ENCODE results near the gene FBXO34.
A peak's percentile ranks its signal among the peaks of the same experiment; 100 is the strongest.

Gene FBXO34

DNA sequence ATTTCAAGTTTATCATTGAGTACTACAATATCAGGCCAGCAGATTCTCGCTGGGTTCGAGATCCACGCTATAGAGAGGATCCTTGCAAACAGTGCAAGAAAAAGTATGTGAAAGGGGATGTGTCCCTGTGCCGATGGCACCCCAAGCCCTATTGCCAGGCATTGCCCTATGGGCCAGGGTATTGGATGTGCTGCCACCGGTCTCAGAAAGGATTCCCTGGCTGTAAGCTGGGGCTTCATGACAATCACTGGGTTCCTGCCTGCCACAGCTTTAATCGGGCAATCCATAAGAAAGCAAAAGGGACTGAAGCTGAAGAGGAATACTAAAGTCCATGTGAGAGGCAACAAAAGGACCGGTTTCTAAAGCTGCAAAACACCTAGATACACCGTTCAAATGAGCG is 81.0 kb downstream of the FBXO34 start:
- TF ChIP-seq GATA1 (IDR thresholded peaks at IDR 0.05; ENCODE audit: low read depth, low read length), result no peak
- TF ChIP-seq POLR2A (IDR thresholded peaks at IDR 0.05; ENCODE audit: low read length), result no peak
- DNase-seq, result no peak

GRCh38 chr14:55353686-55354467 is 82.7 kb downstream of the FBXO34 start:
- TF ChIP-seq POLR2A (IDR thresholded peaks at IDR 0.05; ENCODE audit: low read length) (no peak), GATA1 (IDR thresholded peaks at IDR 0.05; ENCODE audit: low read depth, low read length) (no peak)
- DNase-seq, result no peak

DNA sequence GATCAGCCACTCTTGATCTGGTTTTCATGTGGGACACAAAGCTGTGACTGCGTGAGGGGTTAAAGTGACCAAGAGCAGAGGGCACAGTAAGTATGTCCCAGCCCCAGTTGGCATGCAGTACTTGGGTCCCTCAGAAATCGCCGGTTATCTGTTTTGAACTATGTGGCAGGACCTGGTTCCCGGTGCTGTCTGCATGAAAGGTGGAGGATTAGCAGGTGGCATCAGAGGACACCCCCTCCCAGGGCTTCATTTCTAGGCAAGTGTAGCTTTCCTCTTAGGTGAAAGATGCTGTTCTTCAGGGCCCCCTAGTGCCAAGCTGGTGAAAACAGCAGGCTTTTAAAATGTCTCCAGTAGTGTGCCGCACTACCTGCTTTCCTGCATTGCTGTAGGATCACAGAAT is 83.3 kb downstream of the FBXO34 start:
- peak; percentile 66 to 74 for DNase-seq
- no peak for TF ChIP-seq GATA1 (IDR thresholded peaks at IDR 0.05; ENCODE audit: low read depth, low read length)
- no peak for TF ChIP-seq POLR2A (IDR thresholded peaks at IDR 0.05; ENCODE audit: low read length)

DNA sequence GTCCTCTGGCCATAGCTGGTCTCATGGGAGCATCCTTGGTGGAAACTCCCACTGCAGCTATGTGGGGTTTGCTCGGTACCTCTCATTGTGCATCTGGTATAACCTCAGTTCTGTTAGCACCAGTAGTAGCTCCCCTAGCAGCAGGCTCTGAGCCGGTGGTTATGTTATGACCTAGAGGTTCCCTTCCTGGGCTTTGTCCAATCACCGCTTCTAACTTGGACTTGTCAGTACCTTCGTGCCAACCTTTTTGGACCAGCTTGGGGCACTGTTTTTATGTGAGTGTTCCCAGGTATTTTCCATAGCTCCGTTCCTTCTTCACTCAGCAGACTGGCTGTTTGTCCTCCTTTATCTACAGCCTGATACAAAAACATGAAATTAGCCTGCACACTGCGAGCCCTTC is 84.7 kb downstream of the FBXO34 start:
- no peak for TF ChIP-seq POLR2A (IDR thresholded peaks at IDR 0.05; ENCODE audit: low read length)
- TF ChIP-seq GATA1 (IDR thresholded peaks at IDR 0.05; ENCODE audit: low read depth, low read length), result no peak
- DNase-seq, result no peak

GRCh38 chr14:55356913-55357312 is 85.7 kb downstream of the FBXO34 start:
- TF ChIP-seq GATA1 (IDR thresholded peaks at IDR 0.05; ENCODE audit: low read depth, low read length) (no peak), POLR2A (IDR thresholded peaks at IDR 0.05; ENCODE audit: low read length) (no peak)
- DNase-seq, result no peak

- no peak for TF ChIP-seq POLR2A (IDR thresholded peaks at IDR 0.05; ENCODE audit: low read length)
- no peak for TF ChIP-seq GATA1 (IDR thresholded peaks at IDR 0.05; ENCODE audit: low read depth, low read length)
- no peak for DNase-seq
Observed at GRCh38 chr14:55359307-55359706, 88.1 kb downstream of the FBXO34 start.

GRCh38 chr14:55361190-55361589 is 90.0 kb downstream of the FBXO34 start:
- TF ChIP-seq POLR2A (IDR thresholded peaks at IDR 0.05; ENCODE audit: low read length) (no peak), GATA1 (IDR thresholded peaks at IDR 0.05; ENCODE audit: low read depth, low read length) (no peak)
- no peak for DNase-seq

- TF ChIP-seq GATA1 (IDR thresholded peaks at IDR 0.05; ENCODE audit: low read depth, low read length) (no peak), POLR2A (IDR thresholded peaks at IDR 0.05; ENCODE audit: low read length) (no peak)
- DNase-seq, result no peak
Observed at GRCh38 chr14:55366271-55366670, 95.0 kb downstream of the FBXO34 start.

- TF ChIP-seq POLR2A (IDR thresholded peaks at IDR 0.05; ENCODE audit: low read length), result peak; percentile 37
- peak; percentile 65 for TF ChIP-seq GATA1 (IDR thresholded peaks at IDR 0.05; ENCODE audit: low read depth, low read length)
- peak; percentile 91 to 96 for DNase-seq
Observed at GRCh38 chr14:55370883-55371455, 99.7 kb downstream of the FBXO34 start.

GRCh38 chr14:55372423-55372822 is 101.2 kb downstream of the FBXO34 start:
- DNase-seq, result no peak
- TF ChIP-seq GATA1 (IDR thresholded peaks at IDR 0.05; ENCODE audit: low read depth, low read length), result no peak
- no peak for TF ChIP-seq POLR2A (IDR thresholded peaks at IDR 0.05; ENCODE audit: low read length)

- no peak for DNase-seq
- TF ChIP-seq POLR2A (IDR thresholded peaks at IDR 0.05; ENCODE audit: low read length), result peak; percentile 30
- TF ChIP-seq GATA1 (IDR thresholded peaks at IDR 0.05; ENCODE audit: low read depth, low read length), result no peak
Observed at GRCh38 chr14:55372825-55373224, 101.6 kb downstream of the FBXO34 start.

DNA sequence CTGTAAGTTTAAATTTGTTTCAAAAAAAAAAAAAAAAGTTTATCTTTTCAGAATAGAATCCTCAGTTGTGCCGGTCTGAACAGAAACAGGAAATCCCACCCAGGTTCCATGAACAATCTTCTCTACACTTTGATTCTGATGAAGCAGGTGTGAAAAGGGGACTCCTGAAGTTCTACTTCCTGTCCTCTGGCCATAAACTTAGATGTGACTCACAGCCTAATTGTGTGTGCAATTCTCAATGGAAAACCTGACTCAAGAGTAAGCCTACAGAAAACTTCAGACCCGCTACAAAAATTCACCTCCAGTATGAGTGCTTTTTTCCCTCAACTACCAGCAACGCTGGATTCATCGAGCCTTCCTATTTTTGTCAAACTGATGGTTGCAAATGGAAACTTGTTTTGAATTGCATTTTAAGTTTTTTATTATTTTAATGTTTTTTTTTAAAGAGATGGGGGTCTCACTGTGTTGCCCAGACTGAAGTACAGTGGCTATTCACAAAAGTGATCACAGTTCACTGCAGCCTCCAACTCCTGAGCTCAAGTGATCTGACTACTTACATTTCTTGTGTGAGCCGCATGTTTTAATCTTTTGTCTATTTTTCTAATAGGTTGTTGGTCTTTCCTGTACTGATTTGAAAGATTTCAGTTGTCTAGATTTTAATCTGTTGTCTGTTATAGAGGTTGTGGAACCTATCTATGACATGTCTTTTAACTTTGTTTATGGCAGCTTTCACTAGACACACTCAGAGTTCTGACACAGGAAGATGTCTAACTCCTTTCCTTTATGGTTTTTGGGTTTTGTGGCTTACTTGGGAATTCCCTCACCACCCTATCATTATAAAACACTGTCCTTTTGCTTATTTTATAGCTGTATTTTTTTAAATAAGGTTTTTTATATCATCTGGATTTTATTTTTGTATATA is 102.8 kb downstream of the FBXO34 start:
- TF ChIP-seq GATA1 (IDR thresholded peaks at IDR 0.05; ENCODE audit: low read depth, low read length) (no peak), POLR2A (IDR thresholded peaks at IDR 0.05; ENCODE audit: low read length) (no peak)

DNA sequence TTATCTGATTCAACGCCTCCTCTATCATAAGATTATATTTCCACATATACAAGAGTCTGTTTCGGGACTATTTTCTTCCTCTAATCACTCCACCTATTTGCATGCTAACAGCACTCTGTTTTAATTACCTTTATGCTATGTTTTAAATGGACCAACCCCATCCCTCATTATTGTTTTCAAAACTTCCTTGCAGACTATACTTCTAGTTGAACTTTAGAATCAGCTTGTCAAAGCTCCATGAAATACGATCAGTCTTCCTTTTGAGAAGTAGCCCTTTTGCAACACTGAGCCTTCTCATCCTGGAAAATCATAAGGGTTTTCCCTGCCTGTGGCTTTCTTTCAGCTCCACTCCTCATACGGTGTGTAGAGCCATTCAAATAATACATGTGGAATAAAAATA is 103.5 kb downstream of the FBXO34 start:
- TF ChIP-seq POLR2A (IDR thresholded peaks at IDR 0.05; ENCODE audit: low read length) (no peak), GATA1 (IDR thresholded peaks at IDR 0.05; ENCODE audit: low read depth, low read length) (no peak)
- DNase-seq, result no peak

More for the DNA sequence above, 102.8 kb downstream of the FBXO34 start:
- DNase-seq, result peak in 1 of 2 experiments; percentile 31

- TF ChIP-seq GATA1 (IDR thresholded peaks at IDR 0.05; ENCODE audit: low read depth, low read length) (no peak), POLR2A (IDR thresholded peaks at IDR 0.05; ENCODE audit: low read length) (no peak)
- no peak for DNase-seq
Observed at GRCh38 chr14:55377236-55377635, 106.0 kb downstream of the FBXO34 start.

Data from erythroblast (primary cell).